Thoracic aorta (tissue), 2 donors: ENCODE data around the gene SLC8B1. TPM values are rescaled to one million over a fixed set of nuclear protein-coding genes. Genes with fewer than 3 reads are reported as not detected.

Experiments
- ATAC-seq: fragments of 150-250 bp; one replicate; pipeline ENCODE4 v1.8.0; 2017; ENCODE audit warnings: low read depth; ENCODE audit not compliant: insufficient number of reproducible peaks, low FRiP score
- DNase-seq: peaks from one replicate; pipeline ENCODE4 v3.0.0-alpha.2; 2020; ENCODE audit warnings: low spot score
- H3K27ac ChIP-seq, 2 donors: fragments of 200-600 bp; sonication (generic); 1 replicate in 1 of 2; 2 replicates in 1 of 2; pipeline ENCODE4 v1.5.1; 2016; ENCODE audit warnings: mild to moderate bottlenecking in 2 of 2, moderate library complexity in 2 of 2
- H3K27me3 ChIP-seq: fragments of 200-600 bp; sonication (generic); replicated peaks from 2 replicates; pipeline ENCODE4 v1.6.0; 2016; ENCODE audit warnings: mild to moderate bottlenecking; ENCODE audit not compliant: insufficient read depth
- H3K36me3 ChIP-seq: fragments of 200-600 bp; sonication (generic); one replicate; pipeline ENCODE4 v1.5.1; 2016
- H3K4me1 ChIP-seq, 2 donors: fragments of 200-600 bp; sonication (generic); 1 replicate in 1 of 2; 2 replicates in 1 of 2; pipeline versions ENCODE4 v1.5.1 to v1.6.0; 2016; ENCODE audit warnings: low read depth in 2 of 2, mild to moderate bottlenecking in 1 of 2; ENCODE audit not compliant: control insufficient read depth in 1 of 2
- H3K4me3 ChIP-seq: fragments of 200-600 bp; sonication (generic); 2 replicates; pipeline ENCODE4 v1.5.1; 2016; ENCODE audit warnings: mild to moderate bottlenecking
- H3K9me3 ChIP-seq: fragments of 200-600 bp; sonication (generic); 2 replicates; pipeline ENCODE4 v1.5.1; 2016
- CTCF ChIP-seq: fragments of 200-600 bp; sonication (generic); IDR thresholded peaks from one replicate; pipeline ENCODE4 v1.5.1; 2019; ENCODE audit warnings: antibody characterized with exemption
- total RNA-seq, 2 donors: library from RNA; depleted of rRNA; stranded (reverse); fragments of >200 nt; gene quantifications; one replicate each; pipeline versions ENCODE4 v1.1.0 to v1.2.3, GENCODE V29; 2016

Gene SLC8B1
- total RNA-seq, 2 donors from 2014 or later, result 41.7 to 85.1 TPM

GRCh38 chr12:113345318-113345717 is 10.4 kb upstream of the SLC8B1 start:
- no peak for DNase-seq
- ATAC-seq, result no peak

GRCh38 chr12:113341535-113341934 is 6.6 kb upstream of the SLC8B1 start:
- Histone ChIP-seq H3K4me3 (no peak overlapping the region), H3K27me3 (no peaks in the 10 kb centered on the region), H3K36me3 (no peaks in the 10 kb centered on the region), H3K27ac (no peak overlapping the region), H3K9me3 (no peaks in the 10 kb centered on the region), H3K4me1 (no peaks in the 10 kb centered on the region)
- no peak for ATAC-seq
- TF ChIP-seq CTCF, result no peak
- no peak for DNase-seq

More at GRCh38 chr12:113345318-113345717, 10.4 kb upstream of the SLC8B1 start:
- Histone ChIP-seq H3K4me1 (no peaks in the 10 kb centered on the region), H3K36me3 (no peaks in the 10 kb centered on the region), H3K4me3 (no peak overlapping the region), H3K9me3 (no peaks in the 10 kb centered on the region), H3K27me3 (no peaks in the 10 kb centered on the region), H3K27ac (no peak overlapping the region)
- TF ChIP-seq CTCF, result no peak

GRCh38 chr12:113340061-113340460 is 5.2 kb upstream of the SLC8B1 start:
- no peak for TF ChIP-seq CTCF
- no peak for DNase-seq
- Histone ChIP-seq H3K27ac (no peak overlapping the region), H3K9me3 (no peaks in the 10 kb centered on the region), H3K36me3 (no peaks in the 10 kb centered on the region), H3K4me1 (peaks cover 5 to 11% of the 10 kb centered on the region in 2 donors), H3K4me3 (no peak overlapping the region), H3K27me3 (no peaks in the 10 kb centered on the region)
- no peak for ATAC-seq

GRCh38 chr12:113339540-113339939 is 4.6 kb upstream of the SLC8B1 start:
- H3K27me3 ChIP-seq, result no peaks in the 10 kb centered on the region
- no peaks in the 10 kb centered on the region for H3K36me3 ChIP-seq
- TF ChIP-seq CTCF, result no peak
- ATAC-seq, result no peak
- DNase-seq, result no peak
- peaks cover 5 to 11% of the 10 kb centered on the region in 2 donors for H3K4me1 ChIP-seq
- H3K9me3 ChIP-seq, result no peaks in the 10 kb centered on the region
- no peak overlapping the region for H3K27ac ChIP-seq
- no peak overlapping the region for H3K4me3 ChIP-seq

GRCh38 chr12:113333877-113334785 is 778 bp downstream of the SLC8B1 start:
- peaks cover 5 to 30% of the 10 kb centered on the region in 2 donors for H3K4me1 ChIP-seq
- TF ChIP-seq CTCF, result no peak
- H3K4me3 ChIP-seq, result peak overlapping the region; percentile 90
- H3K9me3 ChIP-seq, result no peaks in the 10 kb centered on the region
- ATAC-seq, result no peak
- H3K36me3 ChIP-seq, result peaks cover 4% of the 10 kb centered on the region
- peak overlapping the region; percentile 20 to 67 for H3K27ac ChIP-seq
- DNase-seq, result no peak
- H3K27me3 ChIP-seq, result no peaks in the 10 kb centered on the region
